Activated CD8-positive, alpha-beta memory T cell treated with anti-CD3 and anti-CD28 coated beads, Interleukin-2, amount 10 ng/mL, durations not matched to agents 7 days and 5 days (primary cell): ENCODE data around the gene FOXO4. TPM values are rescaled to one million over a fixed set of nuclear protein-coding genes. Genes with fewer than 3 reads are reported as not detected.
"Not testable (repeated sequence)": the region's sequence is repeated elsewhere in the genome, so short reads cannot be mapped to it uniquely, and the experiment has no call there.

ENCODE experiments used
- ATAC-seq: fragments of 150-1000 bp; cut with Tn5 transposase; one replicate; pipeline ENCODE4 v1.10.0; 2021; ENCODE audit warnings: moderate library complexity
- CTCF ChIA-PET: fragments of 350-600 bp; sonication (Branson Sonifier 250); formaldehyde crosslinking; loops from one replicate; lab custom pipeline; 2021; ENCODE audit warnings: antibody characterized with exemption; lab: Charles Lee
- DNase-seq: peaks from one replicate; pipeline ENCODE4 v3.0.0-alpha.2; 2020
- H3K27ac Mint-ChIP-seq: one replicate; pipeline ENCODE4 v1.8.0; 2021; ENCODE audit warnings: mild to moderate bottlenecking, mixed read lengths
- H3K27me3 Mint-ChIP-seq: one replicate; pipeline ENCODE4 v1.8.0; 2021; ENCODE audit warnings: mixed read lengths
- H3K36me3 Mint-ChIP-seq: one replicate; pipeline ENCODE4 v1.8.0; 2021; ENCODE audit warnings: mild to moderate bottlenecking, mixed read lengths
- H3K4me1 Mint-ChIP-seq: one replicate; pipeline ENCODE4 v1.8.0; 2021; ENCODE audit warnings: mixed read lengths
- H3K4me3 Mint-ChIP-seq: one replicate; pipeline ENCODE4 v1.8.0; 2021; ENCODE audit warnings: mild to moderate bottlenecking, moderate library complexity, mixed read lengths
- H3K9me3 Mint-ChIP-seq: one replicate; pipeline ENCODE4 v1.8.0; 2022; ENCODE audit warnings: low read depth, mixed read lengths
- total RNA-seq, 2 experiments: library from RNA; stranded (reverse); gene quantifications; one replicate each; pipeline ENCODE4 v1.2.3, GENCODE V29; 2021

The FOXO4 gene, protein sequence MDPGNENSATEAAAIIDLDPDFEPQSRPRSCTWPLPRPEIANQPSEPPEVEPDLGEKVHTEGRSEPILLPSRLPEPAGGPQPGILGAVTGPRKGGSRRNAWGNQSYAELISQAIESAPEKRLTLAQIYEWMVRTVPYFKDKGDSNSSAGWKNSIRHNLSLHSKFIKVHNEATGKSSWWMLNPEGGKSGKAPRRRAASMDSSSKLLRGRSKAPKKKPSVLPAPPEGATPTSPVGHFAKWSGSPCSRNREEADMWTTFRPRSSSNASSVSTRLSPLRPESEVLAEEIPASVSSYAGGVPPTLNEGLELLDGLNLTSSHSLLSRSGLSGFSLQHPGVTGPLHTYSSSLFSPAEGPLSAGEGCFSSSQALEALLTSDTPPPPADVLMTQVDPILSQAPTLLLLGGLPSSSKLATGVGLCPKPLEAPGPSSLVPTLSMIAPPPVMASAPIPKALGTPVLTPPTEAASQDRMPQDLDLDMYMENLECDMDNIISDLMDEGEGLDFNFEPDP
- total RNA-seq: 10 to 100 TPM; 14.6 to 15.1 TPM

DNA sequence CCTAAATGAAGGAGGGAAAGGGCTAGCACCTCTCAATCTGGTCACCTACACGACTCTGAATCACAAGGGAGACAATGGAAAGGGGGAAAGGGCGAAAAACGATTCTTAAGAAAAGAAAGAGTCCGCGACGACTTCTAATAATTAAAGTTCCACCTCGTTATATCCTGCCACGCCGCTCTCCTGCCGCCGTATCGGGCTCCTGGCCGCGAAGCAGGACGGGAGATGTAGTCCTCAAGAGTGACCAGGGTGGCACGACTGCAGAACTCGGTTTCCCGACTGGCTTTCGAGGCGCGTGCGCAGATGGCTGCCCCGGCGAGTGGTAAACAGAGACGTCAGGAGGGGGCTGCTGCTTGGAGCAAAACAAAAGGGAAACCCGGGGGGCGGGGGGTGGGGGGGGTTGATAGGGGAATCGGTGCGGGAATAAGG lies at the start of gene FOXO4:
FOXO4 (plus strand) TSS at position 297 of the 426 bp plus-strand sequence. CDS start 678 bp downstream, outside the sequence.
- Mint-ChIP-seq H3K4me3 (peak within 1 kb of the TSS; percentile 84), H3K9me3 (no peaks in the 10 kb centered on the region), H3K27ac (peak within 1 kb of the TSS; percentile 81), H3K4me1 (peaks cover 31% of the 10 kb centered on the region), H3K36me3 (no peaks in the 10 kb centered on the region), H3K27me3 (no peaks in the 10 kb centered on the region)
- DNase-seq (peak; percentile 94), ATAC-seq (peak; percentile 92)
- CTCF ChIA-PET: interaction anchor here (0.6 to 1.7 kb wide), 4 partner anchors 33 to 82 kb away, joined by 3 to 7 read pairs (median 4); no protein-coding TSS in a partner anchor

DNA sequence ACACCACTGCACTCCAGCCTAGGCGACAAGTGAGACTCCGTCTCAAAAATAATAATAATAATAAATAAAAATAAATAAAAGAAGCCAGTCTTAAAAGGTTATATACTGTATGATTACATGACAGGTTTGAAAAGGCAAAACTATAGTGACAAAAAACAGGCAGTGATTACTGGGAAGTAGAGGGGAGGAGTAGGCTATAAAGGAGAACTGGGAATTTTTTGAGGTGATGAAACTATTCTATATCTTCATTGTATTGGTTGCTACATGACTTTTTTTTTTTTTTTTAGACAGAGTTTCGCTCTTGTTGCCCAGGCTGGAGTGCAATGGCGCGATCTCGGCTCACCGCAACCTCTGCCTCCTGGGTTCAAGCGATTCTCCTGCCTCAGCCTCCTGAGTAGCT lies 47.8 kb upstream of the FOXO4 start:
- DNase-seq, H3K9me3 Mint-ChIP-seq, H3K27ac Mint-ChIP-seq, H3K4me3 Mint-ChIP-seq, ATAC-seq, H3K27me3 Mint-ChIP-seq, CTCF ChIA-PET, H3K4me1 Mint-ChIP-seq, H3K36me3 Mint-ChIP-seq: not testable (repeated sequence)

DNA sequence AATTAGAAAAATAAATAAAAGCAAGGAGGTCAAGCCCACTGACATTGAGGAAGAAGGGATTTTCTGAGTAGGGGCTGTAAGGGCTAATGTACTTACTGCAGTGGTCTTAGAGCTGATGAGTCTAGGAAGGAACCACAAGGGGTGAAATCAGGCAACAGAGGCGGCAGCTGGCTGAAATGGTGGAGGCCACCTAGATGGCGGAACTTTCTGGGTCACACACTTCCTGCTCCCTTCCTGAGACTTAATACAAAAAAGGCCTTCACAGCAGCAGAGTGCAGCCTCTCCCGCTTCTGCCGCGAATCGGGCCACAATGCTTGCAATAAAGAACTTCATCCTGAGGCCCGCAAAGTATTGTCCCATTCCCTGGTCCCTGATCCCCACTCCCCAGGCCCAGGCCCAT lies 42.9 kb upstream of the FOXO4 start:
- DNase-seq (no peak), ATAC-seq (no peak)
- Mint-ChIP-seq H3K4me3 (peak overlapping the region; percentile 33), H3K9me3 (no peaks in the 10 kb centered on the region), H3K27ac (no peak overlapping the region), H3K27me3 (no peaks in the 10 kb centered on the region), H3K36me3 (peaks cover 11% of the 10 kb centered on the region), H3K4me1 (peaks cover 16% of the 10 kb centered on the region)
- CTCF ChIA-PET: no interaction called here

DNA sequence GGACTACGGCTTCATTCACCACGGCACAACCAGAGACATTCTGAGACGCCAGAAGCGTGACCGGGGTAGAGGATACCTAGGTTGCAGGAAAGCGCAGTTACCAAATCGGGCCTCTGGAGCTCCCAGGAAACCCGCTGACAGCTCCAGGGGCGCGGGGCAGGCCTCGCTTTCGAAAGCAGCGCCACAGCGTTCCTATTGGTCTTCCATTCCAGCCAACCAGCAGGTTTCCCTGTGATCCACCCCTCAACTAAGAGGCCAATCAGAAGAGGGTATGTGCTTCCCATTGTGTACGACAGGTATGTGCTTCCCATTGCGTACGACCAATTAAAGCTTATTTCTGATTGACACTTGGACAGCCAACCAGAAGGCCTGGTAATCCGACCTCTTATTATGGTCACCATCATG lies 42.4 kb upstream of the FOXO4 start:
- H3K36me3 Mint-ChIP-seq: peaks cover 14% of the 10 kb centered on the region
- peak overlapping the region; percentile 33 for H3K4me3 Mint-ChIP-seq
- no peaks in the 10 kb centered on the region for H3K9me3 Mint-ChIP-seq
- H3K27me3 Mint-ChIP-seq: no peaks in the 10 kb centered on the region
- CTCF ChIA-PET: no interaction called here
- ATAC-seq: peak; percentile 61
- H3K4me1 Mint-ChIP-seq: peaks cover 21% of the 10 kb centered on the region
- no peak overlapping the region for H3K27ac Mint-ChIP-seq
- no peak for DNase-seq

DNA sequence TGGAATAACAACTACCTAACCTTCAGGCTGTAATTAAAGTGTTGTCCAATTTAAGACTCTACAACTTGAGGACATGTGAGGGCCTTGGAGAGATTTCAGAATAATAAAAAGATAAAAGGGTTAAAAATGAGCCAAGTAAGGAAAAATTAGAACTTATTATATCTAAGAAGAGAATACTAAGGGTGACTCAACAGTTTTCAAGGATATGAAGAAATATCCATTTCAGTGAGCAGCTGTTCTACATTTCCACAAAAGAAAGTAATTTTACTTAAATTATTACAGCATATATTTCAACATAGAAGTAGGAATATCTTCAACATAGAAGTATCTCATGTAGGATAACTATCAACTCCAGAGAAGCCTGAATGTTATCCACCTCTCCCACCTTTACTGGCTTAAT lies 38.8 kb upstream of the FOXO4 start:
- Mint-ChIP-seq H3K36me3 (peaks cover 25% of the 10 kb centered on the region), H3K27ac (no peak overlapping the region), H3K4me1 (peaks cover 42% of the 10 kb centered on the region), H3K4me3 (no peak overlapping the region), H3K27me3 (no peaks in the 10 kb centered on the region), H3K9me3 (no peaks in the 10 kb centered on the region)
- DNase-seq (no peak), ATAC-seq (no peak)
- CTCF ChIA-PET: no interaction called here

DNA sequence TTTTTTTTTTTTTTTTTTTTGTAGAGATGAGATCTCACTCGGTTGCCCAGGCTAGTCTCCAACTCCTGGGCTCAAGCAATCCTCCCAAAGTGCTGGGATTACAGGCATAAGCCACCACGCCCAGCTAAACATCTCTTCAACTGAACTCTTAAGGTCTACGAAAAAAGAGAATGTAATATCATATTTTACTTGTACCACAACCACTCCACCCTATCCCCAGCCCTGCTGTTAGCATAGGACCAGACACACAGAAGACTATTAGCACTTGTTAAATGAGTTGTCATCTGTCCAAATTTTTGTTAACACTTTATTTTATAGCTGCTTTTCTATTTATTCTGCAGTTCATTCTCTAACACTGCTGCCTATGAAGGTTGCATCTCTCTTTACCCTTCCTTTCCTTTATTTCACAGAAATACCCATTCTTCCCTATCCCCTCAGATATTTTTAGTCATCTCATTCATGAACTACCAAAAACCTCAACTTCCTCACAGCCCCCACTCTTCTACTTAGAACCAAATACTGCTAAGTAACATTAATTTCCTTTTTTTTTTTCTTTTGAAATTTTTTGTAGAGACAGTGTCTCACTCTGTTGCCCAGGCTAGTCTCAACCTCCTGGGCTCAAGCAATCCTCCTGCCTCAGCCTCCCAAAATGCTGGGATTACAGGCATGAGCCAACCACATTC lies 37.7 kb upstream of the FOXO4 start:
- ATAC-seq (no peak), DNase-seq (no peak)
- H3K4me3 Mint-ChIP-seq: no peak overlapping the region
- H3K4me1 Mint-ChIP-seq: peaks cover 42% of the 10 kb centered on the region
- H3K27me3 Mint-ChIP-seq: no peaks in the 10 kb centered on the region
- no peaks in the 10 kb centered on the region for H3K9me3 Mint-ChIP-seq
- peaks cover 32% of the 10 kb centered on the region for H3K36me3 Mint-ChIP-seq
- CTCF ChIA-PET: interaction anchor here (0.5 kb wide), 1 partner anchor 20 kb away, joined by 3 read pairs; no protein-coding TSS in a partner anchor
- H3K27ac Mint-ChIP-seq: peak overlapping the region; percentile 85

DNA sequence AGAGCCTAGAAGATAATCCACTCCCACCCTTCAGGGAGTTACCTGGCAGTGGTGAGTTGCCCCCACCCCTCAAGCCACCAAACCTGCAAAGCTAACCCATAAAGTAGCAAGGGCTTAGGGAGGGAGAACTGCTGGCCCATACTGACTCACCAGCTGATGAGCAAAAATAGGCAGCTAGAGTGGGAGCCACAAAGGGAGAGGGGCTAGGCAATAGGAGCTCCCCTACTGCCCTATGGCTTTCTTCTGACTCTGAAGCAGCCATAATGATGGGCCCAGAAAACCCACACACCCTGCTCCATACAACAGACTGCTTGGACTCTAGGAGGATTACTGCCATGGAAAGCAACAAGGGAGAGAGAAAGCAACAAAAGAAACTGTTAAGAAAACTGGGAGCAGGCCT lies 35.5 kb upstream of the FOXO4 start:
- H3K4me3 Mint-ChIP-seq: no peak overlapping the region
- H3K9me3 Mint-ChIP-seq: no peaks in the 10 kb centered on the region
- H3K27ac Mint-ChIP-seq: peak overlapping the region; percentile 66
- ATAC-seq: no peak
- H3K36me3 Mint-ChIP-seq: peaks cover 30% of the 10 kb centered on the region
- peaks cover 49% of the 10 kb centered on the region for H3K4me1 Mint-ChIP-seq
- no peaks in the 10 kb centered on the region for H3K27me3 Mint-ChIP-seq
- DNase-seq: no peak
- CTCF ChIA-PET: interaction anchor here (0.5 kb wide), 1 partner anchor 19 kb away, joined by 3 read pairs; no protein-coding TSS in a partner anchor

DNA sequence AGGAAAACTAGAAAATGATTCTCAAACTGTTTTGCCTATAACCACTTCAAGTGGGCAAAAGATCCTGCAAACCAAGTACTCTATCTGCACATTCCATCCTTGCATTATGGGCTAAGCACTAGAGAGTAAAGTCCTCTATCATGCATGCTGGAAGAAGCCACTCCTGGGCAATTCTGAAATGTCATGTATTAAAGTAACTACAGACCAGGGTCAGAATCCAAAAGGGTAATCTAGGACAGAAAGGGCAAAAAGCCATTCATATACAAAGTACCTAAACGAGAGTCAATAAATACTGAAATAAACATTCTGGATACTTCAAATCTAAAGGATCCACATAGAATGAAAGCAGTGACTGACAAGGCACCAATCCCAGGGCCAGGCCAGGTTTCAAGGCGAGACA lies 28.6 kb upstream of the FOXO4 start:
- H3K36me3 Mint-ChIP-seq: peaks cover 11% of the 10 kb centered on the region
- peak overlapping the region; percentile 93 for H3K27ac Mint-ChIP-seq
- no peak for ATAC-seq
- peak overlapping the region; percentile 98 for H3K4me3 Mint-ChIP-seq
- no peaks in the 10 kb centered on the region for H3K9me3 Mint-ChIP-seq
- DNase-seq: no peak
- H3K27me3 Mint-ChIP-seq: no peaks in the 10 kb centered on the region
- CTCF ChIA-PET: interaction anchor here (1.0 kb wide), 1 partner anchor 87 kb away, joined by 3 read pairs; no protein-coding TSS in a partner anchor
- peaks cover 25% of the 10 kb centered on the region for H3K4me1 Mint-ChIP-seq

DNA sequence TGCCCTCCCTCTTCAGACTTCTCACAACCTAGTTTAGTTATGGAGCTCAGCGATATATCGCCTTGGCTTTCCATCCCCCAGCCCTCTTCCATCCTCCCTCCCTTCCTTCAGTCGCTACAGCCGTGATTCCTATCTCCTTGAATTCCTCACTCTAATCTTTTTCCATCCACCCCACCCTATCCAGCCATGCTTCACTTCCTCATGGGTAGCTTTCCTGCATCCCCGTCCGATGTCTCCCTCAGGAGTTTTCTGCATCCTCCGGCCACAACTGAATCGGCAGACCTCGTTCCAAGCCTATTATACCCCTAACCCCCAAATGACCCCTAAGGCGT lies 28.0 kb upstream of the FOXO4 start:
- DNase-seq (no peak), ATAC-seq (no peak)
- no peaks in the 10 kb centered on the region for H3K9me3 Mint-ChIP-seq
- H3K4me3 Mint-ChIP-seq: peak overlapping the region; percentile 98
- H3K36me3 Mint-ChIP-seq: peaks cover 9% of the 10 kb centered on the region
- H3K27me3 Mint-ChIP-seq: peaks cover 4% of the 10 kb centered on the region
- H3K4me1 Mint-ChIP-seq: peaks cover 25% of the 10 kb centered on the region
- H3K27ac Mint-ChIP-seq: peak overlapping the region; percentile 93
- CTCF ChIA-PET: interaction anchor here (1.0 kb wide), 1 partner anchor 88 kb away, joined by 3 read pairs; no protein-coding TSS in a partner anchor

DNA sequence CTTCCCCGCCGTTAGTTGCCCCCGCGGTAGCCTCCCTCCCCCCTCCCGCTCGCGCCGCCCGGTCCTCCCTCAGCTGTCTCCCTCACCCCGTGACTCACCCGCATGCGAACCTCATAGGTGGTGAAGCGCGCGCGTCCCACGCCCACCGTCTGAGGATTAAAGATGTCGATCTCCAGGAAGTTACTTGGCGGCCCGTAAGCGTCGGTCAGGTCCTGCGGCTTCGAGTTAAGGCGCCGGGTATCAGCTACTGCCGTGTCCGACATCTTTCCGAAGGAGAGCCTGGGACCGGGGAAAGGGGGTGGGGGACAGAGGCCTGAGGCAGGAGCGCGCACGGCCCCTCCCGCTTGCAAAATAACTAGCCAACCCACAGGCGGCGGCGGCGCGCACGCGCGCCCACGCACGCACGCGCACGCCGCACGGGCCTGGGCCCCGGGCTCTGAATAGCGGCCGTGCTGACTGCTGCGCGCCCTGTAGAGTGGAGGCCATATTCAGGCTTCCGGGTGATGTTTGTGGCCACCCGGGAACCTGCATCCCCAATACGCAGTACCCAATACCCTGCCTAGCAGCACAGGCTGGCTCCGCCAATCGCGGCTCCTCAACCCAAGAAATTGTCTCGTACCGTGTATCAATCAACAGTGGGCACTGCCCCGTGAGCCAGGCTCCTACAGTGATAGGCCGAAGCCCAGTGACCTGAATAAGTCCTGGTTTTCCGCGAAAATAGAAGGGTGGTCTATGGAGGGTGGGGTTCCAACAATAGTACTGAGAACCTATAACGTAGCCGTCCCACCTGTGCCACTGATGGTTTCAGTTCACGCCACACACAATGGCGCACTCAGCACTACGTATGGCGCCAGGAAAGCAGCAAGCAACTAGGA lies 27.4 kb upstream of the FOXO4 start, which contains the start of gene SNX12:
SNX12 (minus strand) TSS at position 291 of the 875 bp plus-strand sequence; CDS start at position 263, 28 bp downstream.
- Mint-ChIP-seq H3K36me3 (peaks cover 5% of the 10 kb centered on the region), H3K4me1 (peaks cover 25% of the 10 kb centered on the region), H3K27ac (peak within 1 kb of the TSS; percentile 93), H3K4me3 (peak within 1 kb of the TSS; percentile 98), H3K27me3 (peaks cover 4% of the 10 kb centered on the region), H3K9me3 (no peaks in the 10 kb centered on the region)
- peak; percentile 93 for ATAC-seq
- DNase-seq: peak; percentile 95
- CTCF ChIA-PET: interaction anchor here (1.0 kb wide), 1 partner anchor 88 kb away, joined by 3 read pairs; no protein-coding TSS in a partner anchor

DNA sequence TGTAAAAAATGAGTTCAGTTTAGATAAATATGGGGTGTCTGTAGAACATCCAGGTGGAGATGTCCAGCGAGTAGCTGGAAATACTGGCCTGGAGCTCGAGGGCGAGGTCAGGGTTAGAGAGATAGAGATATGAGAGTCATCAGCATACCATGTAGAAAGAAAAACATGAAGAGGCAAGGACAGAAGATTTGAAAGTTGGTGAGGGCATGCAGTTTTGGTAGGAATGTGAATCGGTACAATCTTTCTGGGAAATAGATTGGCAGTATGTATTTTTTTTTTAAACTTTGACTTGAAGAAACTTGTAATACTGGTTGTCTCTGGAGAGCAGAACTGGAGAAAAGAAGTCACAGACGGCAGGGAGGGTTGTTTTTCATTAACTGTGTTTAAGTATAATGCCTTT lies 25.1 kb upstream of the FOXO4 start:
- Mint-ChIP-seq H3K27ac (no peak overlapping the region), H3K4me1 (peaks cover 17% of the 10 kb centered on the region), H3K4me3 (no peak overlapping the region), H3K36me3 (no peaks in the 10 kb centered on the region), H3K9me3 (no peaks in the 10 kb centered on the region), H3K27me3 (peaks cover 14% of the 10 kb centered on the region)
- DNase-seq (no peak), ATAC-seq (no peak)
- CTCF ChIA-PET: no interaction called here

DNA sequence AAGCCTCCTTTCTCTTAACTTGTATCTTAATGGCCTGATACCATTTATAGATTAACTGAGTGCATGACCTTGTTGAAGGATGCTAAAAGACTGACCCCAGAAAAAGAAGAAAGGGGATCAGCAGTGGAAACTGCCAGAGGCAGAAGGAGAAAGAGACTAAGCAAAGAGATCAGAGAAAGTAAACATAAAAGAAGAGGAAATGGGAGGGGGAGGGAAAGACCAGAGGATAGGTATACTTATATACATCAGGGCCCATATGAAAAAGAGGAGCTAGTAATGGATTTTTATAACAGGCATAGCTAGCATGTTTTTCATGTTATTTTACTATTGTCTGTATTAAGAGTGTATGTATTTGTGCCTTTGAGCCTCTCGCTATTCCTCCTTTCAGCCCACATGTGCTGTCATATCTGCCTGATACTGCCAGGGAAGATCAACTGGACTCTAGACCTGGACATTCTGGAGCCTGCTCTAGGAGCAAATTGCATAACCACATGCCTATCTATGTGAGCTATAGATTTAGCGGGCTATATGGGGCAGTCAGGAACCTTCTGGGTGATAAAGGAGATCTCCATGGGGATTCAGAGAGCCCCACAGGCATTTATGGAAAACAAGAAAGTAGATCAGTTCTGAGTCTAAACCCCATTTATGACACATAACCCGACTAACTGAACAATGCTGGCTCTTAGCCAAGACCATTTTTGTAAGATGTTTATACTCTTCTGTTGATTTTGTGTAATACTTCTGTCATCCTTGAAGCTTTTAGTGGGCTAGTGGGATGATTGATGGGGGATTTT lies 14.1 kb upstream of the FOXO4 start:
- Mint-ChIP-seq H3K27ac (no peak overlapping the region), H3K4me3 (no peak overlapping the region), H3K27me3 (peaks cover 3% of the 10 kb centered on the region), H3K36me3 (no peaks in the 10 kb centered on the region), H3K9me3 (no peaks in the 10 kb centered on the region), H3K4me1 (peaks cover 3% of the 10 kb centered on the region)
- ATAC-seq (no peak), DNase-seq (no peak)
- CTCF ChIA-PET: no interaction called here
